Measurements from ENCODE around the gene LCN9. TPM values are rescaled to one million over a fixed set of nuclear protein-coding genes. Genes with fewer than 3 reads are reported as not detected.
"Not testable (repeated sequence)": the region's sequence is repeated elsewhere in the genome, so short reads cannot be mapped to it uniquely, and the experiment has no call there.

Gene LCN9
- total and polyA plus RNA-seq, 9 donors, result not detected

DNA sequence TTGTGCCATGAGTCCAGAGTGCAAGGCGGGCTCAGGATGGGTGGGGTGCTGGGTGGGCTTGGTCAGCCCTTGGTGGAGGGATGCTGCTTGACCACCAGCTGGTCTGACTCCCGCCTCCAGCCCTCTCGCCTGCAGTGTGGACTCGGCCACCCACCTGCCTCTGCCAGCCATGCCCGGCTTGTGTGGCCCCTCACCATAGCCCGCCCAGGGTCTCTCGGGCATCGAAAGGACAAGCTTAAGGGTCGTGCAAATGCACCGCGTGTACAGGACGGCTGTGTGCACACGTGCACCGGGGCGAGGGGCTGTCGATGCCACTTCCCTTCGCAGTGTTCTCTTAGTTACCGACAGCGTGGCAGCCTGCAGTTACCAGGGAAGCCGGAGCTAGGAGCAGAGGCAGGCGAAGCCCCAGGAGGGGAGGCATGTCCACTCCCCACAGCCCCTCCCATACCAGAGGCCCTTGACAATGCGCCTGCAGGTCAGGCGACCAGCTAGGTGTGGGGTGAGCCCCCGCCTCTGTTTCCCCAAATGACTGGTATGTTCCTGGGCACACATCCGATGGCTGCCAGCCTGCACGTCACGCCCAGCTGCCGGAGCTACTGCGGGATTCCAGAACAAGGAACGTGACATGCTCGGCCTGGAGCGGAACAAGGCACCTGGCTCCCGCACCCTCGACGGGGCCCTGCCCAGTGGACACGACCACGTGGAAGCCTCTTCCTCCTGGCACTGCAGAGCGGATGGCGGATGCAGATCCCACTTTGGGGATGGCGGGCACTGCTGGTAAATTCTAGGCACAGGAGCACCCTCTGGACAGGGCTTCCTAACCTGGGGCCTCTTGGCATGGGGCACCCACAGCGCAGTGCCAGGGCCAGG lies 7.8 kb downstream of the LCN9 start:
- WGBS, 3 donors, result 86 to 89% (median 89%) methylated on average over 33 to 41 of the region's 41 CpGs
- intact Hi-C loops (cut with DNase I), result no loop called here
- Histone ChIP-seq H3K27me3 (no peaks in the 10 kb centered on the region), H3K4me1 (ENCODE audit: insufficient read depth) (no peaks in the 10 kb centered on the region), H3K27ac (no peak overlapping the region), H3K36me3 (no peaks in the 10 kb centered on the region), H3K4me3 (no peak overlapping the region), H3K9me3 (peaks cover 0 to 4% of the 10 kb centered on the region in 2 donors)
- DNase-seq, result peak in 2 of 5 donors; percentile 9 to 26
- TF ChIP-seq, protein P1, sequence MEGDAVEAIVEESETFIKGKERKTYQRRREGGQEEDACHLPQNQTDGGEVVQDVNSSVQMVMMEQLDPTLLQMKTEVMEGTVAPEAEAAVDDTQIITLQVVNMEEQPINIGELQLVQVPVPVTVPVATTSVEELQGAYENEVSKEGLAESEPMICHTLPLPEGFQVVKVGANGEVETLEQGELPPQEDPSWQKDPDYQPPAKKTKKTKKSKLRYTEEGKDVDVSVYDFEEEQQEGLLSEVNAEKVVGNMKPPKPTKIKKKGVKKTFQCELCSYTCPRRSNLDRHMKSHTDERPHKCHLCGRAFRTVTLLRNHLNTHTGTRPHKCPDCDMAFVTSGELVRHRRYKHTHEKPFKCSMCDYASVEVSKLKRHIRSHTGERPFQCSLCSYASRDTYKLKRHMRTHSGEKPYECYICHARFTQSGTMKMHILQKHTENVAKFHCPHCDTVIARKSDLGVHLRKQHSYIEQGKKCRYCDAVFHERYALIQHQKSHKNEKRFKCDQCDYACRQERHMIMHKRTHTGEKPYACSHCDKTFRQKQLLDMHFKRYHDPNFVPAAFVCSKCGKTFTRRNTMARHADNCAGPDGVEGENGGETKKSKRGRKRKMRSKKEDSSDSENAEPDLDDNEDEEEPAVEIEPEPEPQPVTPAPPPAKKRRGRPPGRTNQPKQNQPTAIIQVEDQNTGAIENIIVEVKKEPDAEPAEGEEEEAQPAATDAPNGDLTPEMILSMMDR (IDR thresholded peaks at IDR 0.05), result no peak
- no peak for TF ChIP-seq EP300 (IDR thresholded peaks at IDR 0.05)
- no peak for TF ChIP-seq POLR2A (IDR thresholded peaks at IDR 0.05)

DNA sequence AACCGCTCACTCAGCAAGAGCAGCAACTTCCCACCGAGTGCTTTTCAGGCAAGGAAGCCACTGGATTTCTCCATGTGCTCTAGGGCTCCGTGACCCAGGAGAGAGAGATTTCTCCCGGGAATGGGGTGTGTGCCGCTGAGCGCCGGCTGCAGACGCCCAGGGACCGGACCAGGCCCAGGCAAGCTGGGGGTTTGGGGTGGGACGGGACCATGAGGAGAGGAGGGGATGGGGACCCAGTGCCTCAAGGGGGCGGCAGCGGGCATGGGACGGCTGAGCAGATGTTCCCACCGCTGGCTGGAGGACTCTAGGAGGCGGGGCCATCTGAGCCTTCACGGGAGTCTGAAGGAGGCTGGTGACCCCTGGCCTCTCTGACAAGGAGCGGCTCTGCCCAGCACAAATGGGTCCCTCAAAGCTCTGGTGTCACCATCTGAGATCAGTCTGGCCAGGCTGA lies 8.5 kb downstream of the LCN9 start:
- H3K4me1 ChIP-seq (ENCODE audit: insufficient read depth), result no peaks in the 10 kb centered on the region
- H3K9me3 ChIP-seq, result peaks cover 0 to 4% of the 10 kb centered on the region in 2 donors
- no peak overlapping the region for H3K27ac ChIP-seq
- H3K36me3 ChIP-seq, result no peaks in the 10 kb centered on the region
- TF ChIP-seq, protein P1 (IDR thresholded peaks at IDR 0.05), result no peak
- TF ChIP-seq EP300 (IDR thresholded peaks at IDR 0.05) (no peak), POLR2A (IDR thresholded peaks at IDR 0.05) (no peak)
- intact Hi-C loops (cut with DNase I), result no loop called here
- no peak overlapping the region for H3K4me3 ChIP-seq
- no peaks in the 10 kb centered on the region for H3K27me3 ChIP-seq
- DNase-seq, result peak in 1 of 5 donors; percentile 35
- 25 to 43% (median 41%) methylated on average over 15 to 17 of the region's 17 CpGs for WGBS, 3 donors

GRCh38 chr9:135672786-135673185 lies 9.7 kb downstream of the LCN9 start:
- H3K9me3 ChIP-seq; H3K36me3 ChIP-seq; H3K4me1 ChIP-seq (ENCODE audit: insufficient read depth); H3K27me3 ChIP-seq; DNase-seq; H3K27ac ChIP-seq; H3K4me3 ChIP-seq; intact Hi-C loops (cut with DNase I): not testable (repeated sequence)
- WGBS, 3 donors, result 82 to 85% (median 82%) methylated on average over 7 of the region's 7 CpGs

DNA sequence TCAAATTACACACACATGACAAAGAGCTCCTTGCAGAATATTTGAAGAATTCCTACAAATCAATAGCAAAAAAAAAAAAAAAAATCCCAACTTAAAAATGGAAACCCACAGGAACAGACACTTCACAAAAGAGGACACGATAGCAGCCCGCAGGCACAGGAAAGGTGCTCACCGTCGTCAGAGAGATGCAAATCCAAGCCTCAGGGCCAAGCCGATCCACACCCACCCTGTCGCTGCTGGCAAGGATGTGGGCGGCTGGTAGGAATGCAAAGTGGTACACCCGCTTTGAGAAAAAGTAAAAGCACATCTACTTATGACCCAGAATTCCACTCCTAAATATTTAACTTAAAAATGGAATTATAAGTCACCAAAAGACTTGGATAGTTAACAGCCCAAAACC lies 10.8 kb downstream of the LCN9 start:
- no peak overlapping the region for H3K27ac ChIP-seq
- H3K27me3 ChIP-seq, result no peaks in the 10 kb centered on the region
- no peak for DNase-seq
- no peak for TF ChIP-seq EP300 (IDR thresholded peaks at IDR 0.05)
- TF ChIP-seq, protein P1 (IDR thresholded peaks at IDR 0.05), result no peak
- no peak for TF ChIP-seq POLR2A (IDR thresholded peaks at IDR 0.05)
- peaks cover 0 to 4% of the 10 kb centered on the region in 2 donors for H3K9me3 ChIP-seq
- 84 to 89% (median 86%) methylated on average over 8 of the region's 8 CpGs for WGBS, 3 donors
- H3K36me3 ChIP-seq, result no peaks in the 10 kb centered on the region
- intact Hi-C loops (cut with DNase I), result no loop called here
- no peaks in the 10 kb centered on the region for H3K4me1 ChIP-seq (ENCODE audit: insufficient read depth)
- no peak overlapping the region for H3K4me3 ChIP-seq

DNA sequence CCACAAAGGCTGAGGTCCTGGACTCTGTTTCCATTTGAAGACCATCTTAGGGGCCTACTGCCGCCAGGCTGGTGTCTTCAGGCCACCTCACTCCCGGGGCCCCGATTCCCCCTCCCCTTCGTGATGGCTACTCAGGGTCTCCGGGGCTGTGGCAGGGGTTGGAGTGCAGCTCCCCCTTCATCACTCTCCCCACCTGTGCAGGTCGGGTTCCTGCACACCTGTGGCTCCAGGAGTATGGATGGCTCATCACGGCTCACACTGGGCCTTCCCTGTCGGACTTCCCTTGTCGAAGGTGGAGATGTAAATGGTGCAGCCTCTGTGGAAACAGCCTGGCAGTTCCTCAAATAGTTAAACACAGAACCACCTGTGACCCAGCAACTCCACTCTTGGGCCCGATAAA lies 11.9 kb downstream of the LCN9 start:
- Histone ChIP-seq H3K27me3 (no peaks in the 10 kb centered on the region), H3K27ac (no peak overlapping the region), H3K36me3 (no peaks in the 10 kb centered on the region), H3K9me3 (no peaks in the 10 kb centered on the region), H3K4me1 (ENCODE audit: insufficient read depth) (no peaks in the 10 kb centered on the region), H3K4me3 (no peak overlapping the region)
- WGBS, 3 donors, result 72 to 81% (median 74%) methylated on average over 10 of the region's 10 CpGs
- intact Hi-C loops (cut with DNase I), result no loop called here
- DNase-seq, result no peak
- TF ChIP-seq POLR2A (IDR thresholded peaks at IDR 0.05) (no peak), EP300 (IDR thresholded peaks at IDR 0.05) (no peak)
- TF ChIP-seq, protein P1 (IDR thresholded peaks at IDR 0.05), result no peak
